ENCODE results near the gene POLR2M.

POLR2M gene

GRCh38 chr15:57684491-57685151, 21.9 kb upstream of the POLR2M start:
- Histone ChIP-seq H3K36me3 (ENCODE audit: control insufficient read depth in 1 of 2, insufficient read depth in 2 of 2, low read length in 2 of 2) (no peaks in the 10 kb centered on the region), H3K4ac (ENCODE audit: low read depth, low read length) (no peak overlapping the region), H3K4me3 (ENCODE audit: low read depth, low read length) (no peak overlapping the region), H3K14ac (ENCODE audit: low read length) (no peak overlapping the region), H4K8ac (ENCODE audit: low read depth, low read length) (no peak overlapping the region), H3K4me2 (ENCODE audit: low read length) (no peak overlapping the region), H3K9ac (ENCODE audit: low read length) (no peak overlapping the region), H3K18ac (ENCODE audit: low read length) (no peak overlapping the region), H2AK5ac (ENCODE audit: low read length) (no peak overlapping the region), H4K91ac (ENCODE audit: low read depth, low read length) (no peak overlapping the region), H3K79me1 (ENCODE audit: low read length) (no peaks in the 10 kb centered on the region), H3K79me2 (ENCODE audit: control insufficient read depth, insufficient read depth, low read length, poor library complexity) (no peaks in the 10 kb centered on the region), H3K9me3 (ENCODE audit: insufficient read depth, low read depth, low read length) (peaks cover 2% of the 10 kb centered on the region), H2AFZ (ENCODE audit: insufficient read depth, low read length, poor library complexity) (no peak overlapping the region), H3K23ac (ENCODE audit: low read length) (no peak overlapping the region), H4K12ac (ENCODE audit: low read depth, low read length) (no peak overlapping the region), H3K27me3 (ENCODE audit: insufficient read depth, low read length) (no peaks in the 10 kb centered on the region), H3K4me1 (ENCODE audit: control insufficient read depth in 1 of 2, insufficient read depth in 2 of 2, low read length in 2 of 2) (no peaks in the 10 kb centered on the region), H2BK120ac (ENCODE audit: insufficient read depth, low read length, poor library complexity) (no peak overlapping the region), H2BK12ac (ENCODE audit: low read length) (no peak overlapping the region), H3K27ac (ENCODE audit: low read depth, low read length) (no peak overlapping the region), H2BK5ac (ENCODE audit: low read depth, low read length, poor library complexity) (no peak overlapping the region)
- no CpG with 5 or more reads among the region's 8 CpGs for WGBS (ENCODE audit: extremely low coverage, insufficient coverage, insufficient read length)
- DNase-seq = no peak

DNA sequence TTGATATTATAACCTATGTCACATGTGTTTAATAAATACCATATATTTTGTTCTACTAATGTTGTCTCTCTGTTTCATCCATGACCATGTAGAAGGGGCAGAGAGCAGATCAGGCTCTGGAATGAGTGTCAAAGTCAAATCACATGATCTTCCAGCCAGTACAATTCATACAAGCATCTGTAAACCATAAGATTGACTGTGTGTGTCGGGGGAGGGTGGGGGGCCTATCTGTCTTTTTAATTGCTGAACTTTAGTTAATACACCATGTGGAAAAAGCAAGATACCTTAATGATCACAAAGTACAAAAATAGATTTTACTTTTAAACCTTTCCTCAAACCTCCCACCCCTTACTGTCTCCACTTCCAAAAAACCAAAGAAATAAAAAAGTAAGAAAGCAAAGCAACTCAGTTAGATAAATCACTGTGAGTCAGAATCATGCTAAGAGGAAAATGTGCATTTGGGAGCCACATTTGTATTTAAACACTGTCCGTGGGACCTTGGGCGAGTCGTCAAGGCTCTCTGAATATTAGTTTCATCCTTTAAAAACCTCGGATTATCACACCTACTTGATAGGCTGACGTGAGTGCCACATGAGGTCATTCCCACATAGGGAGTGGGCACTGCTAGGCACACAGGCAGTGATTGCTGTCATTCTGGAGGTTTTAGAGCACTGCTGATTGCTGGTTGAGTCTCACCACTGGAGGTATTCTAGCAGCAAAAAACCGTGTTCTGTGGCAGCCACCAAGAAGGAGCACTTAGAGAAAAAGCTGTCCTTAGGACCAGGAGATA, 21.0 kb upstream of the POLR2M start:
- no peak overlapping the region for H2BK5ac ChIP-seq (ENCODE audit: low read depth, low read length, poor library complexity)
- H3K9ac ChIP-seq (ENCODE audit: low read length) = no peak overlapping the region
- H3K4ac ChIP-seq (ENCODE audit: low read depth, low read length) = no peak overlapping the region
- H2BK120ac ChIP-seq (ENCODE audit: insufficient read depth, low read length, poor library complexity) = no peak overlapping the region
- H3K36me3 ChIP-seq (ENCODE audit: control insufficient read depth in 1 of 2, insufficient read depth in 2 of 2, low read length in 2 of 2) = no peaks in the 10 kb centered on the region
- H3K27ac ChIP-seq (ENCODE audit: low read depth, low read length) = no peak overlapping the region
- no peaks in the 10 kb centered on the region for H3K79me2 ChIP-seq (ENCODE audit: control insufficient read depth, insufficient read depth, low read length, poor library complexity)
- no peak for DNase-seq
- no peak overlapping the region for H2BK12ac ChIP-seq (ENCODE audit: low read length)
- no peak overlapping the region for H3K18ac ChIP-seq (ENCODE audit: low read length)
- no peak overlapping the region for H4K8ac ChIP-seq (ENCODE audit: low read depth, low read length)
- no peaks in the 10 kb centered on the region for H3K27me3 ChIP-seq (ENCODE audit: insufficient read depth, low read length)
- no peak overlapping the region for H3K14ac ChIP-seq (ENCODE audit: low read length)
- peaks cover 2% of the 10 kb centered on the region for H3K9me3 ChIP-seq (ENCODE audit: insufficient read depth, low read depth, low read length)
- no peak overlapping the region for H4K91ac ChIP-seq (ENCODE audit: low read depth, low read length)
- H3K4me2 ChIP-seq (ENCODE audit: low read length) = no peak overlapping the region
- H2AFZ ChIP-seq (ENCODE audit: insufficient read depth, low read length, poor library complexity) = no peak overlapping the region
- WGBS (ENCODE audit: extremely low coverage, insufficient coverage, insufficient read length) = no CpG with 5 or more reads among the region's 7 CpGs
- H3K79me1 ChIP-seq (ENCODE audit: low read length) = no peaks in the 10 kb centered on the region
- no peak overlapping the region for H4K12ac ChIP-seq (ENCODE audit: low read depth, low read length)
- H3K4me1 ChIP-seq (ENCODE audit: control insufficient read depth in 1 of 2, insufficient read depth in 2 of 2, low read length in 2 of 2) = no peaks in the 10 kb centered on the region
- H3K23ac ChIP-seq (ENCODE audit: low read length) = no peak overlapping the region
- no peak overlapping the region for H3K4me3 ChIP-seq (ENCODE audit: low read depth, low read length)
- H2AK5ac ChIP-seq (ENCODE audit: low read length) = no peak overlapping the region

- H3K9me3 ChIP-seq (ENCODE audit: insufficient read depth, low read depth, low read length) = peaks cover 2% of the 10 kb centered on the region
- no peak overlapping the region for H4K91ac ChIP-seq (ENCODE audit: low read depth, low read length)
- no peak overlapping the region for H3K4me2 ChIP-seq (ENCODE audit: low read length)
- no peak overlapping the region for H3K4me3 ChIP-seq (ENCODE audit: low read depth, low read length)
- no CpG with 5 or more reads among the region's 4 CpGs for WGBS (ENCODE audit: extremely low coverage, insufficient coverage, insufficient read length)
- H2BK12ac ChIP-seq (ENCODE audit: low read length) = no peak overlapping the region
- no peak overlapping the region for H4K12ac ChIP-seq (ENCODE audit: low read depth, low read length)
- H3K79me2 ChIP-seq (ENCODE audit: control insufficient read depth, insufficient read depth, low read length, poor library complexity) = no peaks in the 10 kb centered on the region
- no peaks in the 10 kb centered on the region for H3K4me1 ChIP-seq (ENCODE audit: control insufficient read depth in 1 of 2, insufficient read depth in 2 of 2, low read length in 2 of 2)
- H4K8ac ChIP-seq (ENCODE audit: low read depth, low read length) = no peak overlapping the region
- no peak overlapping the region for H3K14ac ChIP-seq (ENCODE audit: low read length)
- H3K4ac ChIP-seq (ENCODE audit: low read depth, low read length) = no peak overlapping the region
- no peak for DNase-seq
- H3K23ac ChIP-seq (ENCODE audit: low read length) = no peak overlapping the region
- no peak overlapping the region for H2BK120ac ChIP-seq (ENCODE audit: insufficient read depth, low read length, poor library complexity)
- no peaks in the 10 kb centered on the region for H3K79me1 ChIP-seq (ENCODE audit: low read length)
- no peaks in the 10 kb centered on the region for H3K36me3 ChIP-seq (ENCODE audit: control insufficient read depth in 1 of 2, insufficient read depth in 2 of 2, low read length in 2 of 2)
- H2BK5ac ChIP-seq (ENCODE audit: low read depth, low read length, poor library complexity) = no peak overlapping the region
- no peak overlapping the region for H2AK5ac ChIP-seq (ENCODE audit: low read length)
- H2AFZ ChIP-seq (ENCODE audit: insufficient read depth, low read length, poor library complexity) = no peak overlapping the region
- no peak overlapping the region for H3K18ac ChIP-seq (ENCODE audit: low read length)
- no peaks in the 10 kb centered on the region for H3K27me3 ChIP-seq (ENCODE audit: insufficient read depth, low read length)
- H3K9ac ChIP-seq (ENCODE audit: low read length) = no peak overlapping the region
- no peak overlapping the region for H3K27ac ChIP-seq (ENCODE audit: low read depth, low read length)
Measured at GRCh38 chr15:57686657-57687056, 19.9 kb upstream of the POLR2M start.

DNA sequence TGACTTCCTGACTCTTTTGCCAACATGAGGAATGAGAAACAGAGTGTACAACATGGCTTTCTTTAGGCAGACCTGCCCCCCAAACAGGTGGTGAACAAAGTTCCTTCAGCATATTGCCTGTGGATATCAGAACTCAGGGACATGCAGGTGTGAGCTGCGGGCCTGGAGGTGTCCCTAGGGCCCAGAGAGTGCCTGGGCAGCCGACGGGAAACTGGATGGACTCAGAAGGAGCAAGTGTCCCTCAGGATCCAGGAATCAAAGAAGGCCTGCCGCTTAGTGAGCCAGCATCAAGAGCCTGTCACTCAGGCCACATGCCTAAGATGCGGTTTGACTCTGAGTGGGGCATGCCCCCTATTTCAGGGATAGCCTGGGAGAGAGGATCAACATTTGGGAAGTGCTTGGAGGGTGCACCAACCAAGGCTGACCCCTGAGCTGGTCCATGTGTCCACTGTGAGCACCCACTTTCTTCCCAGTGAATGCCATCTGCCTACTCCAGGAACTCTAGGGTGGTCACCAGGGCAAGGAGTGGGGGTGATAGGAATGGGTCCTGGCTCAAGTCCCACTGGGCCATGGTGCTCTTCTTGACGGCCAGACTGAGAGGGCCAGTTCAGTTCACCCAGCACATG, 16.1 kb upstream of the POLR2M start:
- H2AFZ ChIP-seq (ENCODE audit: insufficient read depth, low read length, poor library complexity) = no peak overlapping the region
- no peaks in the 10 kb centered on the region for H3K9me3 ChIP-seq (ENCODE audit: insufficient read depth, low read depth, low read length)
- no peaks in the 10 kb centered on the region for H3K27me3 ChIP-seq (ENCODE audit: insufficient read depth, low read length)
- H3K18ac ChIP-seq (ENCODE audit: low read length) = no peak overlapping the region
- H3K79me1 ChIP-seq (ENCODE audit: low read length) = no peaks in the 10 kb centered on the region
- H3K14ac ChIP-seq (ENCODE audit: low read length) = no peak overlapping the region
- no peaks in the 10 kb centered on the region for H3K36me3 ChIP-seq (ENCODE audit: control insufficient read depth in 1 of 2, insufficient read depth in 2 of 2, low read length in 2 of 2)
- no CpG with 5 or more reads among the region's 6 CpGs for WGBS (ENCODE audit: extremely low coverage, insufficient coverage, insufficient read length)
- no peak overlapping the region for H3K4me3 ChIP-seq (ENCODE audit: low read depth, low read length)
- no peak for DNase-seq
- no peak overlapping the region for H3K4me2 ChIP-seq (ENCODE audit: low read length)
- no peak overlapping the region for H2BK5ac ChIP-seq (ENCODE audit: low read depth, low read length, poor library complexity)
- H2AK5ac ChIP-seq (ENCODE audit: low read length) = no peak overlapping the region
- no peak overlapping the region for H2BK120ac ChIP-seq (ENCODE audit: insufficient read depth, low read length, poor library complexity)
- no peaks in the 10 kb centered on the region for H3K79me2 ChIP-seq (ENCODE audit: control insufficient read depth, insufficient read depth, low read length, poor library complexity)
- H4K91ac ChIP-seq (ENCODE audit: low read depth, low read length) = no peak overlapping the region
- no peak overlapping the region for H4K12ac ChIP-seq (ENCODE audit: low read depth, low read length)
- no peak overlapping the region for H3K9ac ChIP-seq (ENCODE audit: low read length)
- H3K4ac ChIP-seq (ENCODE audit: low read depth, low read length) = no peak overlapping the region
- H3K4me1 ChIP-seq (ENCODE audit: control insufficient read depth in 1 of 2, insufficient read depth in 2 of 2, low read length in 2 of 2) = no peaks in the 10 kb centered on the region
- no peak overlapping the region for H3K27ac ChIP-seq (ENCODE audit: low read depth, low read length)
- no peak overlapping the region for H3K23ac ChIP-seq (ENCODE audit: low read length)
- no peak overlapping the region for H4K8ac ChIP-seq (ENCODE audit: low read depth, low read length)
- no peak overlapping the region for H2BK12ac ChIP-seq (ENCODE audit: low read length)

Measured in trophoblast cell (in vitro differentiated cells and primary cell).